ENCODE data around the gene GP1BA.

DNA sequence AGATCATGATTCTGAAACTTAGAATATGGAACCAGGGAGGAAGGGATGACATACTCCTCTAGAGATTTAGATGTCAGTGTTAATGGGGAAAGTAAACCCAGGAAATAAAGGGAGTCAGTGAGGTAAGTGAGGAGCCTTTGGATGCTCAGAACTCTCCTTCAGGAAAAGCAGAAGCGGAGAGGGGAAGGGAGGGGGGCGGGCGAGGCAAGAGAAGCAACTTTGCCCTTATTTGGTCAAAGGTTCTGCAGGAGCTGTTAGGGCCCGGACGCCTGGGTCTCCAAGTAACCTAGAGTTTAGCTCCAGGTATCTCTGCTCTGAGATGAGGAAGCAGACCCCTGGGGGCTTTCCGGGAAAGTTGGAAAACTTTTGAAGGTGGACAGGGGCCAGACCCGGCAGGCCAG, 14.9 kb downstream of the GP1BA start:
- TF ChIP-seq POLR2A (IDR thresholded peaks at IDR 0.05) (no peak), CTCF (IDR thresholded peaks at IDR 0.05 in 8 of 11, conservative IDR thresholded peaks at IDR 0.05 in 3 of 11) (no peak), POLR2AphosphoS5 (IDR thresholded peaks at IDR 0.05) (no peak)

Measured in spleen (tissue), 7 donors.